ENCODE measurements around the gene XKR8. TPM values are rescaled to one million over a fixed set of nuclear protein-coding genes. Genes with fewer than 3 reads are reported as not detected.

XKR8 gene
- total and polyA plus RNA-seq, 11 donors = 3.3 to 8.1 (median 4.5) TPM

GRCh38 chr1:28010969-28011368 lies 51.2 kb downstream of the XKR8 start:
- ATAC-seq (no peak), DNase-seq (no peak)
- H3K36me3 ChIP-seq = peaks cover 0 to 90% (median 75%) of the 10 kb centered on the region in 9 donors
- 90 to 96% (median 95%) methylated on average over 1 of the region's 1 CpG for WGBS, 4 donors
- intact Hi-C loops (cut with DNase I) = no loop called here
- H3K9me3 ChIP-seq = no peaks in the 10 kb centered on the region
- TF ChIP-seq CTCF (IDR thresholded peaks at IDR 0.05) = no peak
- no peak for TF ChIP-seq POLR2A (IDR thresholded peaks at IDR 0.05)
- H3K27me3 ChIP-seq = no peaks in the 10 kb centered on the region
- no peak overlapping the region for H3K4me3 ChIP-seq
- no peaks in the 10 kb centered on the region for H3K4me1 ChIP-seq
- no peak overlapping the region for H3K27ac ChIP-seq

Other genes starting within 250 kb of the XKR8 start
- gene FAM76A, start 234.0 kb upstream of the XKR8 start, total RNA-seq = 10 to 100 TPM in 8 of 9 donors, 1 to 10 TPM in 1; 9.7 to 24.0 (median 13.5) TPM
- 1 to 10 TPM; 3.7 to 4.4 TPM for gene FAM76A, start 234.0 kb upstream of the XKR8 start, polyA plus RNA-seq
- gene STX12, start 186.8 kb upstream of the XKR8 start, total RNA-seq = 10 to 100 TPM; 15.3 to 46.8 (median 26.5) TPM
- 10 to 100 TPM; 10.7 to 29.2 TPM for gene STX12, start 186.8 kb upstream of the XKR8 start, polyA plus RNA-seq
- gene PPP1R8, start 129.2 kb upstream of the XKR8 start, total RNA-seq = 10 to 100 TPM; 21.4 to 31.8 (median 25.1) TPM
- gene PPP1R8, start 129.2 kb upstream of the XKR8 start, polyA plus RNA-seq = 10 to 100 TPM; 13.3 to 32.9 TPM
- 10 to 100 TPM in 3 of 9 donors, 1 to 10 TPM in 6; 1.7 to 50.8 (median 6.1) TPM for gene THEMIS2, start 87.4 kb upstream of the XKR8 start, total RNA-seq
- gene THEMIS2, start 87.4 kb upstream of the XKR8 start, polyA plus RNA-seq = 1 to 10 TPM; 3.4 to 7.3 TPM
- gene RPA2, start 45.4 kb upstream of the XKR8 start, total RNA-seq = 10 to 100 TPM; 14.6 to 57.4 (median 27.1) TPM
- 10 to 100 TPM; 21.6 to 39.8 TPM for gene RPA2, start 45.4 kb upstream of the XKR8 start, polyA plus RNA-seq
- 1 to 10 TPM in 1 of 9 donors, not detected in 8; 2.2 TPM for gene SMPDL3B, start 25.0 kb upstream of the XKR8 start, total RNA-seq
- gene SMPDL3B, start 25.0 kb upstream of the XKR8 start, polyA plus RNA-seq = under 1 TPM in 1 of 2 donors, not detected in 1; 0.08 TPM
- 10 to 100 TPM; 13.3 to 23.3 (median 18.8) TPM for gene EYA3, start 128.6 kb downstream of the XKR8 start, total RNA-seq
- 1 to 10 TPM; 5.8 to 8.2 TPM for gene EYA3, start 128.6 kb downstream of the XKR8 start, polyA plus RNA-seq
- 10 to 100 TPM in 2 of 9 donors, 1 to 10 TPM in 7; 1.5 to 23.5 (median 2.2) TPM for gene PTAFR, start 216.7 kb downstream of the XKR8 start, total RNA-seq
- gene PTAFR, start 216.7 kb downstream of the XKR8 start, polyA plus RNA-seq = 1 to 10 TPM in 1 of 2 donors, under 1 TPM in 1; 0.42 to 2.1 TPM

Measured in heart left ventricle (tissue), 16 donors.